Aorta (tissue), 5 donors: ENCODE results near the gene TP53BP1. TPM values are rescaled to one million over a fixed set of nuclear protein-coding genes. Genes with fewer than 3 reads are reported as not detected.
A peak's percentile ranks its signal among the peaks of the same experiment; 100 is the strongest.
"Not testable (repeated sequence)": the region's sequence is repeated elsewhere in the genome, so short reads cannot be mapped to it uniquely, and the experiment has no call there.

Experiments used
- ATAC-seq: fragments of 200-7000 bp; cut with Tn5 transposase; one replicate; pipeline ENCODE4 v1.9.1; 2022; ENCODE audit warnings: moderate library complexity; ENCODE audit not compliant: low FRiP score
- DNase-seq, 2 donors: peaks; one replicate each; pipeline ENCODE4 v3.0.0-alpha.2; 2020
- H3K27ac ChIP-seq, 2 donors: one replicate each; pipeline ENCODE4 v1.5.1; 2013; ENCODE audit warnings: low read length in 2 of 2, mild to moderate bottlenecking in 2 of 2, moderate library complexity in 2 of 2, control low read depth in 1 of 2, inconsistent platforms in 1 of 2, low read depth in 1 of 2
- H3K27me3 ChIP-seq, 2 donors: one replicate each; pipeline ENCODE4 v1.6.1; 2013; ENCODE audit warnings: control low read depth in 1 of 2, low read length in 1 of 2, mild to moderate bottlenecking in 1 of 2, moderate library complexity in 1 of 2; ENCODE audit not compliant: insufficient read depth in 2 of 2, control insufficient read depth in 1 of 2
- H3K36me3 ChIP-seq, 2 donors: one replicate each; pipeline ENCODE4 v1.6.1; 2013; ENCODE audit warnings: control low read depth in 1 of 2, low read length in 1 of 2, mild to moderate bottlenecking in 1 of 2; ENCODE audit not compliant: insufficient read depth in 2 of 2, control insufficient read depth in 1 of 2
- H3K4me1 ChIP-seq, 2 donors: one replicate each; pipeline ENCODE4 v1.6.1; 2013; ENCODE audit warnings: low read length in 2 of 2, control low read depth in 1 of 2, mild to moderate bottlenecking in 1 of 2, moderate library complexity in 1 of 2; ENCODE audit not compliant: insufficient read depth in 2 of 2, control insufficient read depth in 1 of 2
- H3K4me3 ChIP-seq, 2 donors: one replicate each; pipeline ENCODE4 v1.5.1; 2013; ENCODE audit warnings: low read length in 2 of 2, control low read depth in 1 of 2, mild to moderate bottlenecking in 1 of 2
- H3K9me3 ChIP-seq: one replicate; pipeline ENCODE4 v1.6.1; 2013; ENCODE audit warnings: mild to moderate bottlenecking, low read length; ENCODE audit not compliant: control insufficient read depth
- WGBS, 2 donors: extraction: QIAGEN DNeasy Blood & Tissue Kit; methylation state at CpG; one replicate each; pipeline ENCODE4 v1.1.7; 2013; 5-methylcytosine and 5-hydroxymethylcytosine counted together
- intact Hi-C, 2 donors: fragments of 100-400 bp; cut with DNase I; formaldehyde crosslinking; loops; one replicate each; pipeline versions ENCODE4 v1.14.2 to v1.15.0; 2022
- long read RNA-seq, 2 donors: library from polyadenylated mRNA; unstranded; transcript quantifications; one replicate each; pipeline ENCODE4 v2.0.0, GENCODE V29; 2020 to 2021
- polyA plus RNA-seq, 2 donors: library from polyadenylated mRNA; stranded (reverse); fragments of 200-250 nt; gene quantifications; one replicate each; pipeline ENCODE4 v1.2.3, GENCODE V29; 2013
- total RNA-seq, 2 donors: library from RNA; stranded (reverse); fragmentation: NEBNext Ultra II Directional; extraction: Animal tissue kit (Norgen Biotek cat#: 25700); gene quantifications; one replicate each; pipeline ENCODE4 v1.2.1, GENCODE V29; 2021
- donor health status: healthy with polysubstance abuse.
- donor health status: Bipolar disorder and iron deficiency.
- donor health status: DM: no; HTN: no; CAD: no.
- donor health status: DM: no; HTN: no; CAD: no.
- donor health status: DM: yes; HTN: yes; CAD: no.

TP53BP1 gene, protein sequence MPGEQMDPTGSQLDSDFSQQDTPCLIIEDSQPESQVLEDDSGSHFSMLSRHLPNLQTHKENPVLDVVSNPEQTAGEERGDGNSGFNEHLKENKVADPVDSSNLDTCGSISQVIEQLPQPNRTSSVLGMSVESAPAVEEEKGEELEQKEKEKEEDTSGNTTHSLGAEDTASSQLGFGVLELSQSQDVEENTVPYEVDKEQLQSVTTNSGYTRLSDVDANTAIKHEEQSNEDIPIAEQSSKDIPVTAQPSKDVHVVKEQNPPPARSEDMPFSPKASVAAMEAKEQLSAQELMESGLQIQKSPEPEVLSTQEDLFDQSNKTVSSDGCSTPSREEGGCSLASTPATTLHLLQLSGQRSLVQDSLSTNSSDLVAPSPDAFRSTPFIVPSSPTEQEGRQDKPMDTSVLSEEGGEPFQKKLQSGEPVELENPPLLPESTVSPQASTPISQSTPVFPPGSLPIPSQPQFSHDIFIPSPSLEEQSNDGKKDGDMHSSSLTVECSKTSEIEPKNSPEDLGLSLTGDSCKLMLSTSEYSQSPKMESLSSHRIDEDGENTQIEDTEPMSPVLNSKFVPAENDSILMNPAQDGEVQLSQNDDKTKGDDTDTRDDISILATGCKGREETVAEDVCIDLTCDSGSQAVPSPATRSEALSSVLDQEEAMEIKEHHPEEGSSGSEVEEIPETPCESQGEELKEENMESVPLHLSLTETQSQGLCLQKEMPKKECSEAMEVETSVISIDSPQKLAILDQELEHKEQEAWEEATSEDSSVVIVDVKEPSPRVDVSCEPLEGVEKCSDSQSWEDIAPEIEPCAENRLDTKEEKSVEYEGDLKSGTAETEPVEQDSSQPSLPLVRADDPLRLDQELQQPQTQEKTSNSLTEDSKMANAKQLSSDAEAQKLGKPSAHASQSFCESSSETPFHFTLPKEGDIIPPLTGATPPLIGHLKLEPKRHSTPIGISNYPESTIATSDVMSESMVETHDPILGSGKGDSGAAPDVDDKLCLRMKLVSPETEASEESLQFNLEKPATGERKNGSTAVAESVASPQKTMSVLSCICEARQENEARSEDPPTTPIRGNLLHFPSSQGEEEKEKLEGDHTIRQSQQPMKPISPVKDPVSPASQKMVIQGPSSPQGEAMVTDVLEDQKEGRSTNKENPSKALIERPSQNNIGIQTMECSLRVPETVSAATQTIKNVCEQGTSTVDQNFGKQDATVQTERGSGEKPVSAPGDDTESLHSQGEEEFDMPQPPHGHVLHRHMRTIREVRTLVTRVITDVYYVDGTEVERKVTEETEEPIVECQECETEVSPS (N-terminal part only)
- total RNA-seq (10 to 100 TPM; 37.7 to 63.2 TPM), polyA plus RNA-seq (10 to 100 TPM in 1 of 2 donors, 1 to 10 TPM in 1; 3.4 to 22.5 TPM)
- long read RNA-seq, donor 1, partial matches to known transcripts, result 11 of 20 reads
- long read RNA-seq, donor 1, other reads (novel, unspliced or antisense), result 9 of 20 reads
- long read RNA-seq, donor 2, full-length matches to known transcripts, result 2 of 16 reads
- long read RNA-seq, donor 2, partial matches to known transcripts, result 6 of 16 reads
- long read RNA-seq, donor 2, other reads (novel, unspliced or antisense), result 8 of 16 reads

GRCh38 chr15:43492673-43493601 lies at the start of gene TP53BP1:
TSS of gene TP53BP1 (minus strand) at chr15:43493156. CDS start at chr15:43493043, 113 bp downstream.
- no peaks in the 10 kb centered on the region for H3K4me1 ChIP-seq
- DNase-seq (peak; percentile 98 to 99), ATAC-seq (peak; percentile 99)
- 0 to 1% methylated on average over 54 of the region's 54 CpGs for WGBS, 2 donors
- H3K4me3 ChIP-seq, result peak within 1 kb of the TSS; percentile 68 to 86
- intact Hi-C loops, result loop anchor here in 1 of 2 donors (1.0 kb wide), 1 partner anchor 17 kb away; no protein-coding TSS in a partner anchor
- H3K9me3 ChIP-seq, result no peaks in the 10 kb centered on the region
- H3K27ac ChIP-seq, result peak within 1 kb of the TSS in 1 of 2 donors; percentile 53
- H3K36me3 ChIP-seq, result peaks cover 0 to 2% of the 10 kb centered on the region in 2 donors
- no peaks in the 10 kb centered on the region for H3K27me3 ChIP-seq

- ATAC-seq, result no peak
- Histone ChIP-seq H3K4me1 (no peaks in the 10 kb centered on the region), H3K36me3 (no peaks in the 10 kb centered on the region), H3K9me3 (no peaks in the 10 kb centered on the region), H3K27me3 (no peaks in the 10 kb centered on the region), H3K4me3 (no peak overlapping the region), H3K27ac (no peak overlapping the region)
- DNase-seq, result no peak
- intact Hi-C loops, result no loop called here
These were observed 48.8 kb upstream of the TP53BP1 start for GRCh38 chr15:43541785-43542184.

DNA sequence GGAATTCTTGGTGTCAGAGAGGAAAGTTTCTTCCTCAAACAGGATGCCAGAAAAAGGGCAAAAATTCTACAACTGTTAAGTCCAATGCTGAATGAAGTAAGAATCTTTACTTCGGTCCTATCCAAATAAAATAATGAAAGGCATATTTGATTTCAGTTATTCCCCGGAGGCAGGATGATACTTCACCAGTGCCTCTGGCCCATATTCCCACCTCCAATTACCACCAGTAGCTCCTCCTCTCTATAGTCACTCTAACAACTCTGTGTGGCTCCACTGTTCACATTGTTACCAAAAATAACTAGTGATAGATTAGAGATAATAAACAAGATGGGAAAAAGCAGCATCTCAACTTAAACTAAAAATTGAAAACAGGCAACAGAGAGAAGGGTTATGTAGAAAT lies 45.1 kb upstream of the TP53BP1 start:
- 68 to 71% methylated on average over 2 of the region's 2 CpGs for WGBS, 2 donors
- intact Hi-C loops, result no loop called here
- no peaks in the 10 kb centered on the region for H3K4me1 ChIP-seq
- H3K27me3 ChIP-seq, result no peaks in the 10 kb centered on the region
- H3K27ac ChIP-seq, result no peak overlapping the region
- DNase-seq (no peak), ATAC-seq (no peak)
- no peaks in the 10 kb centered on the region for H3K36me3 ChIP-seq
- H3K9me3 ChIP-seq, result no peaks in the 10 kb centered on the region
- no peak overlapping the region for H3K4me3 ChIP-seq

GRCh38 chr15:43534897-43535296 lies 41.9 kb upstream of the TP53BP1 start:
- H3K36me3 ChIP-seq, result no peaks in the 10 kb centered on the region
- no peak for ATAC-seq

GRCh38 chr15:43532826-43533225 lies 39.9 kb upstream of the TP53BP1 start:
- intact Hi-C loops, DNase-seq: not testable (repeated sequence)

More at GRCh38 chr15:43534897-43535296, 41.9 kb upstream of the TP53BP1 start:
- Histone ChIP-seq H3K9me3 (no peaks in the 10 kb centered on the region), H3K4me1 (no peaks in the 10 kb centered on the region), H3K27ac (no peak overlapping the region), H3K4me3 (no peak overlapping the region), H3K27me3 (no peaks in the 10 kb centered on the region)
- intact Hi-C loops, result no loop called here
- no peak for DNase-seq
- 60 to 63% methylated on average over 3 of the region's 3 CpGs for WGBS, 2 donors

DNA sequence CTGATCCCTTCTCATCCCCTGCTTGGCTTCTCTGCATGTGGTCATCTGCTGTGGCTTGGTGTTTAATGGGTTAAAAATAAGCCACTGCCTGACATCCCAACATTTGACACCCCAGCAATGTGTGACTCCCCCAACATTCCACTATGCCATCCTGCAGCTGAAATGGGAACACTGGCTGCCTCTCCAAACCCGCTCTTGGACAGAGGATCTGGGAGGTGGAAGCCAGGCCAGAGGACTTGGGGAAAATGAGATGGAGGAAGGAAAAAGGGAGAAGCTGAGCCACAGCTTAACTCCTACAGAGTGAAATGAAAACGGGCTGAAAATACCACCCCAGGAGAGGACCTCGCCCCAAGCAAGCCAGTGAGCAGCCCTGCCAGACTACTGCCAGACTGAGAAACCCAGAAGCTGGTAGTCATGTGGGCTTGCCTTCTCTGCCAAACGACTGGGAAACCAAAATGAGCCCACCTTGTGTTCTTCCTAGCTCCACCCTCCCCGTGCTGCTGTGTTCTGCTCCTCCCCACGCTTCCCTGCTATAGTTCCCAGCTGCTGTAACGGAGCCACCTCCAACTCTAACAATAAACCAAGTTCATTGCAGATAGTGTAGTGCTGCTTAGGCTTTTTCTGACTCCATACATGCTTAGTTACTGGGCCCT lies 38.2 kb upstream of the TP53BP1 start:
- no peak for ATAC-seq
- Histone ChIP-seq H3K4me3 (no peak overlapping the region), H3K27me3 (no peaks in the 10 kb centered on the region), H3K4me1 (no peaks in the 10 kb centered on the region), H3K9me3 (no peaks in the 10 kb centered on the region), H3K27ac (peak overlapping the region in 1 of 2 donors; percentile 14), H3K36me3 (no peaks in the 10 kb centered on the region)
- DNase-seq, result peak in 1 of 2 donors; percentile 35
- 20 to 26% methylated on average over 7 of the region's 7 CpGs for WGBS, 2 donors
- intact Hi-C loops, result no loop called here

More at GRCh38 chr15:43532826-43533225, 39.9 kb upstream of the TP53BP1 start:
- ATAC-seq, H3K9me3 ChIP-seq, H3K4me1 ChIP-seq, H3K36me3 ChIP-seq, H3K4me3 ChIP-seq, H3K27ac ChIP-seq, H3K27me3 ChIP-seq: not testable (repeated sequence)
- 79 to 82% methylated on average over 5 of the region's 5 CpGs for WGBS, 2 donors
